Mucosa of descending colon (tissue), 3 donors: ENCODE results near the gene NBAS. TPM values are rescaled to one million over a fixed set of nuclear protein-coding genes. Genes with fewer than 3 reads are reported as not detected.

ENCODE experiments used
- ATAC-seq: fragments of 200-7000 bp; cut with Tn5 transposase; one replicate; pipeline ENCODE4 v1.9.1; 2020; ENCODE audit warnings: mild to moderate bottlenecking, moderate library complexity
- DNase-seq, 3 donors: peaks; one replicate each; pipeline ENCODE4 v3.0.0-alpha.2; 2020
- H3K36me3 ChIP-seq: fragments of 200-600 bp; one replicate; pipeline ENCODE4 v1.8.0; 2021; ENCODE audit warnings: low read depth, mild to moderate bottlenecking
- H3K4me1 ChIP-seq: fragments of 200-600 bp; one replicate; pipeline ENCODE4 v1.8.0; 2021; ENCODE audit warnings: low read depth, mild to moderate bottlenecking
- H3K4me3 ChIP-seq: fragments of 200-600 bp; one replicate; pipeline ENCODE4 v1.8.0; 2021; ENCODE audit warnings: mild to moderate bottlenecking
- H3K9me3 ChIP-seq: fragments of 200-600 bp; one replicate; pipeline ENCODE4 v1.8.0; 2021; ENCODE audit warnings: mild to moderate bottlenecking
- intact Hi-C, 2 donors: fragments of 100-400 bp; cut with DNase I in 1 of 2; cut with micrococcal nuclease in 1 of 2; formaldehyde crosslinking; loops; one replicate each; pipeline versions ENCODE4 v1.11.0 to v1.11.1; 2022; cut with DNase I, micrococcal nuclease
- long read RNA-seq, 2 donors: library from polyadenylated mRNA; unstranded; transcript quantifications; one replicate each; pipeline ENCODE4 v2.0.0, GENCODE V29; 2019 to 2021
- total RNA-seq, 3 donors: library from RNA; stranded (reverse); fragmentation: NEBNext Ultra II Directional in 2 of 3; extraction: Animal tissue kit (Norgen Biotek cat#: 25700) in 2 of 3; gene quantifications; one replicate each; pipeline versions ENCODE4 v1.2.1 to v1.2.4, GENCODE V29; 2021 to 2023
- TF ChIP-seq, protein P1 (sequence below): fragments of 200-600 bp; IDR thresholded peaks from one replicate; pipeline ENCODE4 v1.8.0; 2022; ENCODE audit warnings: antibody characterized with exemption, mild to moderate bottlenecking
- donor health status: DM: no; HTN: no; CAD: no; lungs with moderate emphysema.
- donor health status: DM: no; HTN: no; CAD: no.
- donor health status: DM: no; HTN: yes; CAD: no.

NBAS gene
- 10 to 100 TPM; 25.8 to 50.2 (median 32.8) TPM for total RNA-seq
- long read RNA-seq, donor 1, full-length matches to known transcripts = 1 of 8 reads
- long read RNA-seq, donor 1, partial matches to known transcripts = 7 of 8 reads
- long read RNA-seq, donor 1, other reads (novel, unspliced or antisense) = 0 of 8 reads
- long read RNA-seq, donor 2, partial matches to known transcripts = 3 of 5 reads
- long read RNA-seq, donor 2, other reads (novel, unspliced or antisense) = 2 of 5 reads

DNA sequence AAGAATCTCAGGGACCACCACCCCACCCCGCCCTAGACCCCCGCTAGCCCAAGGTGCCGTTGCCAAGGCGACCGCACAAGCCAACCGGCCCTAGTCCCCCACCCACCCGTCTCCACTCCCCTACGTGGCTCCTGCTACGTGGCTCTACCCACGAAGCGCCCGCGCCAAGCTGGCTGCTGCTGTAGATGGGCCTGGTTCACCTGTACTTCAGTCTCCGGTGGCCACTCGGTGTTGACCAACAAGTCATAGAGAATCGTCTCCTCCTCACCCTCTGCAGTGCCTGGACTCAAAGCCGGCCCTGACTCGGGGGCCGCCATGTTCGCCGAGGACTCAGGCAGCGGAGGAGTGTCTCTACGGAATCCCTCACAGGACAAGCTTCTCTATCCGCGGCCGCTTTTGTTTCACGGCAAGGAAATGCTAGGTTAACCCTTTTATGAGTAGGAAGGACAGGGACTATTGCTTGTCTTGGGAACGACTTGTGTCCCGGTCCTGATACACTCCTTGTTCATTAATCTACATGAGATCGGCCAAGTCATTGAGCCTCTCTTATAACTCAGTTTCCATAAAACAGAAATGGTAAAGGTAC lies at the start of gene NBAS:
Gene NBAS (minus strand): TSS at position 347 of the 586 bp plus-strand sequence. CDS start 30 bp downstream, at position 317.
- DNase-seq (peak; percentile 85 to 96 (median 91)), ATAC-seq (peak; percentile 98)
- Histone ChIP-seq H3K36me3 (no peaks in the 10 kb centered on the region), H3K4me1 (peaks cover 12% of the 10 kb centered on the region), H3K4me3 (peak within 1 kb of the TSS; percentile 52), H3K9me3 (no peaks in the 10 kb centered on the region)
- TF ChIP-seq, protein P1, sequence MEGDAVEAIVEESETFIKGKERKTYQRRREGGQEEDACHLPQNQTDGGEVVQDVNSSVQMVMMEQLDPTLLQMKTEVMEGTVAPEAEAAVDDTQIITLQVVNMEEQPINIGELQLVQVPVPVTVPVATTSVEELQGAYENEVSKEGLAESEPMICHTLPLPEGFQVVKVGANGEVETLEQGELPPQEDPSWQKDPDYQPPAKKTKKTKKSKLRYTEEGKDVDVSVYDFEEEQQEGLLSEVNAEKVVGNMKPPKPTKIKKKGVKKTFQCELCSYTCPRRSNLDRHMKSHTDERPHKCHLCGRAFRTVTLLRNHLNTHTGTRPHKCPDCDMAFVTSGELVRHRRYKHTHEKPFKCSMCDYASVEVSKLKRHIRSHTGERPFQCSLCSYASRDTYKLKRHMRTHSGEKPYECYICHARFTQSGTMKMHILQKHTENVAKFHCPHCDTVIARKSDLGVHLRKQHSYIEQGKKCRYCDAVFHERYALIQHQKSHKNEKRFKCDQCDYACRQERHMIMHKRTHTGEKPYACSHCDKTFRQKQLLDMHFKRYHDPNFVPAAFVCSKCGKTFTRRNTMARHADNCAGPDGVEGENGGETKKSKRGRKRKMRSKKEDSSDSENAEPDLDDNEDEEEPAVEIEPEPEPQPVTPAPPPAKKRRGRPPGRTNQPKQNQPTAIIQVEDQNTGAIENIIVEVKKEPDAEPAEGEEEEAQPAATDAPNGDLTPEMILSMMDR = no peak
- intact Hi-C loops = no loop called here

DNA sequence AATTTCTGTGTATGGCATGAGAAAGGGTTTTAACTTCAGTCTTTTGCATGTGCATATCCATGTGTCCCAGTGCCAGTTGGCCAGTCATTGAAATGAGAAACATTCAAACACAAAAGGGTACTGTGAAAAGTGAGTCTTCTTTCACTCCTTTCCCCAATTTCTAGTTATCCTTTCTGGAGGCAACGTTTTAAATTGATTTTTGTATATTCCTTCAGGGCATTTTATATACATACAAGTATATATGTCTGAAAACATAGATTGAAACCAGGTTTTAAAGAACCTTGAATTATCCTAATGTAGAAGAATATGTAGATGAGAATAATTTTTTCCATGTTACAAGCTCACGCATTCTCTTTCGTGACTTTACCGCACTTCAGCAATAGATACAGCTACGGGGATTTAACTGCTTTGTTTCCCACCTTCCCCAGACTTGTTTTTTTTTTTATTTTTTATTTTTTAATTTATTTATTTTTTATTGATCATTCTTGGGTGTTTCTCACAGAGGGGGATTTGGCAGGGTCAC lies 49.4 kb upstream of the NBAS start:
- ATAC-seq (no peak), DNase-seq (no peak)
- intact Hi-C loops = no loop called here
- peaks cover 20% of the 10 kb centered on the region for H3K36me3 ChIP-seq
- TF ChIP-seq, protein P1 = no peak
- no peaks in the 10 kb centered on the region for H3K4me1 ChIP-seq
- no peaks in the 10 kb centered on the region for H3K9me3 ChIP-seq
- no peak overlapping the region for H3K4me3 ChIP-seq

DNA sequence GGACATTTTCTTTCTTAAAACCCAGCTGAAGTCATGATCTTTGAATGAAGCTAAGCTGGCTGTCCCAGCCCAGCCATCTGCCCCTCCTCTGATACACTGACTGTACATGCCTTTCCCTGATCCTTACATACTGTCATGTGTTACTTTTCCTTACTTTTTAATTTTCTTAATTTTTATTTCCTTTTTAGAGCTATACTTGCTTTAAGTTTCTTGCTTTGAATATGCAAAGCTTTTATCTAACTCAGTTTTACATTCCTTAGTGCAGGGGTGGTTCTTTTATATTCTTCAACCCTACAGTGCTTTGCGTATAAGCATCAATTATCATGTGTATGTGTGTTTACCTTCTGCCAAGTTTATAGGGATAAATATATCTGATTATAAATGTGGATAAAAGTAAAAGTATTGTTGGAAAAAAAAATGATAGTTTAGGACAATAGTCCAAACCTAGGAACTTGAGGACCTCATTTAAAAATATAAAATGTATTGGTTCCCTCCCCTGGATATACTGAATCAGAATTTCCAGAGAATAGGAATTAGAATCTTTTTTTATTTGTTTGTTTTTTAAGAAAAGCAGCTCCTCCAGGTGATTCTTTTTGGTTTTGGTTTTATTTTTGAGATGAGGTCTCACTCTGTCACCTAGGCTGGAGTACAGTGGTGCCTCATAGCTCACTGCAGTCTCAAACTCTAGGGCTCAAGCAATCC lies 48.4 kb upstream of the NBAS start:
- intact Hi-C loops = no loop called here
- no peaks in the 10 kb centered on the region for H3K9me3 ChIP-seq
- H3K4me3 ChIP-seq = no peak overlapping the region
- no peaks in the 10 kb centered on the region for H3K4me1 ChIP-seq
- H3K36me3 ChIP-seq = peaks cover 25% of the 10 kb centered on the region
- ATAC-seq (no peak), DNase-seq (no peak)
- TF ChIP-seq, protein P1 = no peak

DNA sequence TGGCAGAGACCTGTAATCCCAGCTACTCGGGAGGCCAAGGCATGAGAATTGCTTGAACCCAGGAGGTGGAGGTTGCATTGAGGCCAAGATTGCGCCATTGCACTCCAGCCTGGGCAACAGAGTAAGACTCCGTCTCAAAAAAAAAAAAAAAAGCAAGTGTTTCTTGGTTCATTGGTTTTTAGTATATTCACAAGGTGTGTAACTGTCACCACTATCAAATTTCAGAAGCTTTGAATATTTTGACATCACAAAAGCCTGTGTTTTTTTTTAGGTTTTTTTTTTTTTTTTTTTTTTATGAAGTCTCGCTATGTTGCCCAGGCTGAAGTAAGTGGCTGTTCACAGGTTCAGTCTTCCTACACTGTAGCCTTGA lies 47.2 kb upstream of the NBAS start:
- intact Hi-C loops = no loop called here
- H3K4me3 ChIP-seq = no peak overlapping the region
- H3K36me3 ChIP-seq = peaks cover 27% of the 10 kb centered on the region
- no peak for ATAC-seq
- TF ChIP-seq, protein P1 = no peak
- H3K9me3 ChIP-seq = no peaks in the 10 kb centered on the region
- no peak for DNase-seq
- H3K4me1 ChIP-seq = no peaks in the 10 kb centered on the region

DNA sequence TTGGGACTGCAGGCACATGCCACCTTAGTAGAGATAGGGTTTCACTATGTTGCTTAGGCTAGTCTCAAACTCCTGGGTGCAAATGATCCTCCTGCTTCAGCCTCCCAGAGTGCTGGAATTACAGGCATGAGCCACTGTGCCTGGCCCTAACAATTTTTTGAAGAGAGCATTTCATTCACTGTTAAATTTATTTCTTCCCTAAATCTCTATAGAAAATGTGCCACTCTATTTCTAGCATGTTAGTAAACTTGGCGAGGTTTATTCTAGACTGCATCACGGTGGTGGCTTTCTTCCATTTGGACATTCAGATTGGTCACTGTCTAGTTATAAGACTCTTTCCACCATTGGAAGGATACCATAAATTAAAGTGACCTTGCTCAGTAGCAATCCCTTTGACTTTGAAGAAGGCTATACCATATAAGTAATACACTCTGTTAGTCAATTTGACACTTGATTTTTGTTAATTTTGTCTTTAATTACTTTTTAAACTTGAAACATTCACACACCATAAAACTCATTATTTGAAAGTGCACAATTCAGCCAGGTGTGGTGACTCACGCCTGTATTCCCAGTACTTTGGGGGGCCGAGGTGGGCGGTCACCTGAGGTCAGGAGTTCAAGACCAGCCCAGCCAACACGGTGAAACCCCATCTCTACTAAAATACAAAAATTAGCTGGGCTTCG lies 46.7 kb upstream of the NBAS start:
- intact Hi-C loops = no loop called here
- Histone ChIP-seq H3K9me3 (no peaks in the 10 kb centered on the region), H3K4me1 (no peaks in the 10 kb centered on the region), H3K36me3 (peaks cover 32% of the 10 kb centered on the region), H3K4me3 (no peak overlapping the region)
- TF ChIP-seq, protein P1 = no peak
- DNase-seq (no peak), ATAC-seq (no peak)
